ENCODE measurements around the gene RALGAPA1.

- no peak for TF ChIP-seq CTCF (IDR thresholded peaks at IDR 0.05; ENCODE audit: low read depth, low read length)
- TF ChIP-seq MAX (IDR thresholded peaks at IDR 0.05; ENCODE audit: low read depth, low read length) = no peak
These were observed 113.0 kb downstream of the RALGAPA1 start for GRCh38 chr14:35696119-35696518.

Measured in NB4 (cell line).